VCaP (cell line): ENCODE measurements around the gene DGAT2.

Experiments used
- H3K27ac ChIP-seq: fragments of 450-650 bp; 2 replicates; pipeline ENCODE4 v1.5.1; 2017
- TF ChIP-seq, protein P1 (sequence below): fragments of 450-650 bp; conservative IDR thresholded peaks from 2 replicates; pipeline ENCODE4 v1.5.1; 2017; ENCODE audit warnings: mild to moderate bottlenecking, moderate library complexity

The DGAT2 gene

DNA sequence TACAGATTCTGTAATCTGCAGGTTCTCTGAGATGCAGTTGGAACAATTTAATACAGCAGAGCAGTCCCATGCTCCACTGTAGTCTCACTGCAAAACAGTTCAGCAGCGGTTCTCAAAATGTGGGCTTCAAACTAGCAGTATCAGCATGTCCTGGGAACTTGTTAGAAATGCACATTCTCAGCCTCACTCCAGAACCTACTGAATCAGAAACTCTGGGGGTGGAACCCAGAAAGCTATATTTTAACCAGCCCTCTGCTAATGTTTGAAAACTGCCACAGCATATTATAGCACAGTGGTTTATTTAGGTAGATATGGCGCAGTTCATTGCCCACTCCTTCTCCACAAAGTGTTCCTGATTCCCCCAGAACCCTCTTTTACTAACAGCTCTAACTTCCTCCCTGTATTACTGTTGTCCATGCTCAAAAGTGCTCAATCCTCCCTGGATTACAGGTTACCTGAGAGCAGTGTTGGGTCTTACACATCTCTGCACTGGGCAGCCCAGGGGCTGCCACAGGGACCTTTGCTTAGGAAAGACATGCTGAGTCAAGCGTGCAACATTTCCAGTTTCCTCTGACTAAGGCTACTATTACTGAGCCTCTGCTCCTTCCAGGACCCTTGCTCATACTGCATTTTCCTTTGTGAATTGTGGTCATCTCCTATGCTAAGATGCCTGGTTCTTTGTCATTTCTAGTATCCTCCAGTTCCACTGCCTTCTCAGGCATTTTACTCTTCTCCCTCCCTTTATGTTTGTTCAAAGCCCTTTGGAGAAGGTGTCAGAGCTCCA, 7.7 kb upstream of the DGAT2 start:
- no peak overlapping the region for H3K27ac ChIP-seq
- TF ChIP-seq, protein P1, sequence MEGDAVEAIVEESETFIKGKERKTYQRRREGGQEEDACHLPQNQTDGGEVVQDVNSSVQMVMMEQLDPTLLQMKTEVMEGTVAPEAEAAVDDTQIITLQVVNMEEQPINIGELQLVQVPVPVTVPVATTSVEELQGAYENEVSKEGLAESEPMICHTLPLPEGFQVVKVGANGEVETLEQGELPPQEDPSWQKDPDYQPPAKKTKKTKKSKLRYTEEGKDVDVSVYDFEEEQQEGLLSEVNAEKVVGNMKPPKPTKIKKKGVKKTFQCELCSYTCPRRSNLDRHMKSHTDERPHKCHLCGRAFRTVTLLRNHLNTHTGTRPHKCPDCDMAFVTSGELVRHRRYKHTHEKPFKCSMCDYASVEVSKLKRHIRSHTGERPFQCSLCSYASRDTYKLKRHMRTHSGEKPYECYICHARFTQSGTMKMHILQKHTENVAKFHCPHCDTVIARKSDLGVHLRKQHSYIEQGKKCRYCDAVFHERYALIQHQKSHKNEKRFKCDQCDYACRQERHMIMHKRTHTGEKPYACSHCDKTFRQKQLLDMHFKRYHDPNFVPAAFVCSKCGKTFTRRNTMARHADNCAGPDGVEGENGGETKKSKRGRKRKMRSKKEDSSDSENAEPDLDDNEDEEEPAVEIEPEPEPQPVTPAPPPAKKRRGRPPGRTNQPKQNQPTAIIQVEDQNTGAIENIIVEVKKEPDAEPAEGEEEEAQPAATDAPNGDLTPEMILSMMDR: no peak

DNA sequence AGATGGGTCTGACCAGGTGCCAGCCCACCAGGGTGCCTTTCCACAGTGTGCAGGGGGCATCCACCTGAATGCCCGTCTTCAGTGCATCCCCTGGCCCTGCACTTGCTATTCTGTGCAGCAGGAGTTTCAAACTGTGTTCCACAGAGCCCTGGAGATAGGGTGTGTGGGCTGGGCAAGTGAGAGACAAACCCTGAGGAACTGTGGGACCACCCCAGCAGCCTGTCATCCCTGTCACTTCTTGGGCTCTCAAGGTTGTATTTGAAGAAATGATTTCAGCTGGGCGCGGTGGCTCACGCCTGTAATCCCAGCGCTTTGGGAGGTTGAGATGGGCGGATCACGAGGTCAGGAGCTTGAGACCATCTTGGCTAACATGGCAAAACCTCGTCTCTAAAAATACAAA, 6.4 kb upstream of the DGAT2 start:
- TF ChIP-seq, protein P1: no peak
- H3K27ac ChIP-seq: no peak overlapping the region

DNA sequence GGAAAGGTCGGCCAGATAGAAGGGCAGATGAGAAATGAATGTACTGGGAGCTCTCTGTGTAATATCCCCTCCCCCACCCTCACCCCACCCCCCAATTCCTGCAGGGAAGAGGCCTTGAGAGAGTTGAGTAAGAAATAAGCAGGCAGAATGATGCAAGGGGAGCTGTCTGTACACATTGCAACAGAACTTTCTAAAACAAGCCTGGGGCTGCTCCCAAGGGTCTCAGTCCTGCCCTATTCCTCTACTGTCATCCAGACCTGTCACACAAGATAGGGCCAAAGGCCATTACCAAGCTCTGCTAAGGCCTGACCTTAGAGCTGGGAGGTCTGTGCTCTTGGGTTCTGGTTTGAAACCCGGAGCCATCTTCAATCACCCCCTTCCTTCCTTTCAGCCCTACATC, 5.7 kb upstream of the DGAT2 start:
- H3K27ac ChIP-seq: no peak overlapping the region
- TF ChIP-seq, protein P1: no peak

DNA sequence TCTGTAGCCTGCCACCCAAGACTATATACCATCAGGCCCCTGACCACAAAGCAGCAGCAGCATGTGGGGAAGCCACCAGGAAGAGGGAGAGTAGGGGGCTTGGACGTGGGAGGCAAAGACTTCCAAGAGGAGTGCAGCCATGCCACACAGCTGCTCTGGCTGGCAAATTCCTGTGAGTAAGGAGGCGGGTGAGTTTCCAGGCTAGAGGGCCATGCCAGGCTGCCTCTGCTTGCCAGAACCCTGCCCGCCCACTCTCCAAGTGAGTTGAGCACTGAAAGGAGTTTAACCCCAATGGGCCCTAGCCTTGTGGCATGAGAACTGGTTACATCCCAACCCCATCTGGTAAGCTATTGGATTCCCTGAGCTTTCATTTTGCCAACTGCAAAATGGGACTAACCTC, 4.7 kb upstream of the DGAT2 start:
- TF ChIP-seq, protein P1: no peak
- no peak overlapping the region for H3K27ac ChIP-seq

DNA sequence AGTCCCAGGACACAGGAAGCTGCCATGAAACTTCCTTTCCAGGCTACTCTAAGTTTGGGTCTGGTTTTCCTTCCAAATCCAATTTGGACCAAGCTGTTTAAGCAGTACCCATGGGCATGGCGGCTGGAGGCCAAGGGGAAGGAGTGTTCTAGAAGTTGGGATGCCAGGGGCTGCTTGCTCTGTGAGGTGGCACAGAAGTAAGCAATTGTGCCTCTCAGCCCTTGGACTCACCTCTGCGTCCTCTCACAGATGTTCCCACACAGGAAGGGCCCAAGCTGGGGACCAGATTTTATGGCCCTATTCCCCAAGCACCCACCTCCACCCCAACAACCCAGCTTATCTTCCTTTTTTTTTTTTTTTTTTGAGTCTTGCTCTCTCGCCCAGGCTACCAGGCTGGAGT, 3.5 kb upstream of the DGAT2 start:
- H3K27ac ChIP-seq: no peak overlapping the region
- TF ChIP-seq, protein P1: no peak

DNA sequence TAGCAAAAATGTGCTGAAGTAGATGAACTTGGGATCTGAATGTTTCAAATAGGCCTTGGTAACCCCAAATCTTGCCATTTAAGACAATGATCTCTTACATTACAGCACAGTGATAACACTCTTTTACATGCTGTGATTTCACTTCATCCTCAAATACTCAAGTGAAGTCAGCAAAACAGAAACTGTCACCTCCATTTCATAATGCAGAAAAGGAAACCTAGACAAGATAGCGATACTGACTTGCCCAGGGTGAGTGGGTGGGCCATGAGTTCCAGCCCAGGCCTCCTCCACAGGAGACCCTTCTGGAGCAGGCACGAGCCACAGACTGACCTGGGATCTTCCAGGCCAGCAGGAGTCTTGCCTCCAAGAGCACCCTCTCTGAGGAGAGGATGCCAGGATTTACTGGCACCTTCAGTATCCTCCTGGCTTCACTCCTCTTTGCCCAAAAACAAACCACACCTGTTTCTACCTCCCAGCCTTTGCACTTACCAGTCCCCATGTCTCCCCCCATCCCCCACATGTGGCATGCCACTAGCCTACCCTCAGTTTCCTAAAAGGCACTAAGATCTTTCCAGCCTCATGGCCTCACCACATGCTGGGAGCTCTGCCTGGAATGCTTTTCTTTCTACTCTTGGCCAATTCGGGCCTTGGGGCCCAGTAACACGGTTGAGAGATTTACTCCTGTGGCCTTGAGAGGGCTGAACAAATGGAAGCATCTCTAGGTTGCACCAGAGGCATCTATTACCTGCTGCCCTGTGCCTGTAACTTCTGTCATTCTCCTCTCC, 1.9 kb upstream of the DGAT2 start:
- H3K27ac ChIP-seq: no peak overlapping the region
- TF ChIP-seq, protein P1: no peak

DNA sequence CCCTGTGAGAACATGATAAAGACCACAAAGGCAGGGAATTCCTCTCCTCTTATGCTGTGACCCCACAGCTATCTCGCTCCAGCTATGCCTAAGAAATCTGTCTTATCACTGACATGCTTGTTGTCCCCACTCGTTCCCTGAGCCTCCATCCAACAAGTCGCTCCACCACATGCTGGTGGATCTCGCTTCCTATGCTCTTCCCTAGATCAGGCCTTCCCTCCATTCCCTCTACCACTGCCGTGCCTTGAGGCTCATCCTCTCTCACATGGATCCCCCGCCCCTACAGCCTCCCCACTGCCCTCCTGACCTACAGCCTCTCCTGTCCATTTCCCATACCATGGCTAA, 1.4 kb upstream of the DGAT2 start:
- no peak overlapping the region for H3K27ac ChIP-seq
- TF ChIP-seq, protein P1: no peak
